NCI-H2227 treated with DMSO at 0.1 percent for 48 hours (cell line): Measurements from ENCODE around the gene ICAM3.
"Not testable (repeated sequence)": the region's sequence is repeated elsewhere in the genome, so short reads cannot be mapped to it uniquely, and the experiment has no call there.

Source experiments
- DNase-seq: peaks from one replicate; lab custom pipeline; 2025; lab: John Stamatoyannopoulos, UW

ICAM3 gene, protein sequence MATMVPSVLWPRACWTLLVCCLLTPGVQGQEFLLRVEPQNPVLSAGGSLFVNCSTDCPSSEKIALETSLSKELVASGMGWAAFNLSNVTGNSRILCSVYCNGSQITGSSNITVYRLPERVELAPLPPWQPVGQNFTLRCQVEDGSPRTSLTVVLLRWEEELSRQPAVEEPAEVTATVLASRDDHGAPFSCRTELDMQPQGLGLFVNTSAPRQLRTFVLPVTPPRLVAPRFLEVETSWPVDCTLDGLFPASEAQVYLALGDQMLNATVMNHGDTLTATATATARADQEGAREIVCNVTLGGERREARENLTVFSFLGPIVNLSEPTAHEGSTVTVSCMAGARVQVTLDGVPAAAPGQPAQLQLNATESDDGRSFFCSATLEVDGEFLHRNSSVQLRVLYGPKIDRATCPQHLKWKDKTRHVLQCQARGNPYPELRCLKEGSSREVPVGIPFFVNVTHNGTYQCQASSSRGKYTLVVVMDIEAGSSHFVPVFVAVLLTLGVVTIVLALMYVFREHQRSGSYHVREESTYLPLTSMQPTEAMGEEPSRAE

GRCh38 chr19:10339380-10339960, at the start of gene ICAM3:
ICAM3 (minus strand) TSS chr19:10339624; CDS start chr19:10339614, 10 bp downstream.
- no peak for DNase-seq

DNA sequence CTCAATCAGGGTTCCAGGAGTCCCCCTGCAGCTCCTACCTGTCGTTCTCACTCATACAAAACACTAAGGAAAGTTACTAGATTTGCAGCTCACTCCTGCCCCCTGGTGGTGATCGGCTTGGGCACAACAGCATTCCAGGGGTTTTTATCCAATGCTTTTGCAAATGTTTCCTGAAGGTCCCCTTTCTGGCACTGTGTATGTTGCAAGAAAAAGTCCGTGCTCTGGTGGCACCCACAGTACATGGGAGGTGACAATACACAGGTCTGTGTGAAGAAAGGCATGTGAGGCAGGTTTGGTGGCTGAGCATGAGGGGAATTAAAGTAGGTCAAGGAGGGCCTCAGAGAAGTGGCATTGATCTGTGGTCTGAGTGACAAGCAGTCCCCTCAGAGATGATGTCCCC, 49.5 kb upstream of the ICAM3 start:
- peak; percentile 46 for DNase-seq

- no peak for DNase-seq
These were observed 45.2 kb upstream of the ICAM3 start for GRCh38 chr19:10384580-10384979.

GRCh38 chr19:10383223-10383499, 43.7 kb upstream of the ICAM3 start:
- not testable (repeated sequence) for DNase-seq

- peak; percentile 94 for DNase-seq
These were observed 41.1 kb upstream of the ICAM3 start, which contains the start of gene TYK2 for GRCh38 chr19:10380313-10381102. TYK2 (minus strand) TSS chr19:10380572; CDS start chr19:10378406, 2,166 bp downstream.

- DNase-seq, result no peak
These were observed 40.5 kb upstream of the ICAM3 start for GRCh38 chr19:10379880-10380312.

GRCh38 chr19:10378124-10378523, 38.7 kb upstream of the ICAM3 start:
- DNase-seq, result no peak

GRCh38 chr19:10377140-10377640, 37.8 kb upstream of the ICAM3 start:
- not testable (repeated sequence) for DNase-seq

- DNase-seq, result no peak
These were observed 35.5 kb upstream of the ICAM3 start for GRCh38 chr19:10374931-10375330.

DNA sequence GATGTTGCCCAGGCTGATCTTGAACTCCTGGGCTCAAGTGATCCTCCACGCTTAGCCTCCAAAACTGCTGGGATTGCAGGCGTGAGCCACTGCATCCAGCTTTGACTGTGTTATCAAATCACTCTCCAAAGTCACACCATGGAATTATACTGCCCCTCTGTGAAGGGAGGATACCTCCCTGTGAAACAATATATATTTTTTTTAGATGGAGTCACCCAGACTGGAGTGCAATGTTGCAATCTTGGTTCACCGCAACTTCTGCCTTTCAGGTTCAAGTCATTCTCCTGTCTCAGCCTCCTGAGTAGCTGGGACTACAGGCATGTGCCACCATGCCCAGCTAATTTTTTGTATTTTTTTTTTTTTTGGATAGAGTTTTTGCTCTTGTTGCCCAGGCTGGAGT, 33.3 kb upstream of the ICAM3 start:
- DNase-seq, result no peak

GRCh38 chr19:10368101-10368803, 28.8 kb upstream of the ICAM3 start:
- no peak for DNase-seq

DNA sequence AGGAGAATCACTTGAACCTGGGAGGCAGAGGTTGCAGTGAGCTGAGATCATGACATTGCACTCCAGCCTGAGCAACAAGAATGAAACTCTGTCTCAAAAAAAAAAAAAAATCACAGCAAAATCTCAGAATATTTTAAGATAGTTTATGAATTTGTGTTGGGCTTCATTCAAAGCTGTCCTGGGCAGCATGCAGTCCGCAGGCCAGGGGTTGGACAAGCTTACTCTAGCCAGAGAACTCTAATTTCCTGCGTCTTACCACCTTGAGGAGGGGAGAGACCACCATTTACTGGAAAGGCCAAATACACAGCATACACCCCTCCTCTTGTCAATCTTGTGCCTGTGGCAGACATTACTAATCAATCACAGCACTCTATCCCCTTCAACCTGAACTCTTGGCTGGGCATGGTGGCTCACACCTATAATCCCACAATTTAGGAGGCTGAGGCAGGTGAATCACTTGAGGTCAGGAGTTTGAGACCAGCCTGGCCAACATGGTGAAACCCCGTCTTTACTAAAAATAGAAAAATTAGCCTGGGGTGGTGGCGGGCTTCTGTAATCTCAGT, 27.6 kb upstream of the ICAM3 start:
- not testable (repeated sequence) for DNase-seq

DNA sequence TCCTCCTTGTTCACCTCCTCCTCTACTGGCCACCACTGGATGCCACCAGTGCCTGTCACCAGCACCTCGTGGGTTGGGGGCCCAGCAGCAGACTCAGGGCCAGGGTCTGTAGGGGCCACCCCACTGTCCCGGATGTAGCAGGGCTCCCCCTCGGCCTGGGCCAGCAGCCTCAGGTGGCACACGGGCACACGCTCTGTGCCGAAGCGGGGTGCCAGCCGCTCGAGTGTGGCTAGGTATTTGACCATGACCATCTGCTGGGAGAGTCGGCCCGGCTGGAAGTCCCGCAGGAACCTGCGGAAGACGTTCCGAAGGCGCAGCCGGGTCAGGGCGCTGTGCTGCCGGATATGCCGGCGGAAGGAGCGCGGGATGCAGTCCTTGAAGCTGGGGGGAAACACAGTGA, 26.1 kb upstream of the ICAM3 start:
- no peak for DNase-seq

GRCh38 chr19:10364644-10365043, 25.2 kb upstream of the ICAM3 start:
- DNase-seq, result no peak

DNA sequence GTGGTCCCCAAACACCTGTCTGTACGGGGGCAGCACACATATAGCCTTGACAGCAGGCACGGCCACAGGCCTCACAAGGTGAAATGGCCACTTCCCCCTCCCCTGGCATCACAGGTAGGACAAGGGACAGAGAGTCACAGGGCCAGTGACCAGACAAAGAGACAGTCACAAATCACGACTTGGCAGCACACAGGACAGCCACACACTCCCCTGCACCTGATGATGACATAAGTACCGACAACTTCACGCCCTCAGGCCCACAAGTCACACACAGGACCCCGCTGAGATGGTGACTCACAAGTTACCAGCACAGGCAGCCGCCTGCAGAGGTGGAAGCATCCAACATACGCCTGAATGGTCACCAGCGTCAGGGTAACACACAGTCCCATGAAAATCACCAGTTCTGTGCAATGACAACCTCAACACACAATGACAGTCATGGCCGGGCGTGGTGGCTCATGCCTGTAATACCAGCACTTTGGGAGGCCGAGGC, 24.4 kb upstream of the ICAM3 start:
- DNase-seq, result no peak

DNA sequence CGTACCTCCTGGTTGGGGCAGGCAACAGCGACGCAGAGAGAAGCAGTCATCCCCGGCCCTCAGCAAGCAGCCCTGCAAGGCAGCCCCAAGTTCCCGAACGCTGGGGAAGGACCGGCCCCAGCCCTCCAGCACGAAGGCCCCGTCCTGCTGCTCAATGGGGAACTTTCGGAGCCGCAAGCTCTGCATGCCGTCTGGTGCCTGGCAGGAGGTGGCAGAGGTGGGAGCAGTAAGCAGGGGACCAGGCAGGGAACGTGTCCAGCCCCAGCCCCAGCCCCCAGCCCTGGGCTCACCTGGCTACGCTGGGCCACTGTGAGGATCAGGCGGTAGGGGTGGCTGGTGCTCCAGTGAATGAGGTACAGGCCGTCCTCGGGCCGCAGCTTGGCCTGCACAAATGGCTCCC, 22.8 kb upstream of the ICAM3 start:
- DNase-seq, result no peak

DNA sequence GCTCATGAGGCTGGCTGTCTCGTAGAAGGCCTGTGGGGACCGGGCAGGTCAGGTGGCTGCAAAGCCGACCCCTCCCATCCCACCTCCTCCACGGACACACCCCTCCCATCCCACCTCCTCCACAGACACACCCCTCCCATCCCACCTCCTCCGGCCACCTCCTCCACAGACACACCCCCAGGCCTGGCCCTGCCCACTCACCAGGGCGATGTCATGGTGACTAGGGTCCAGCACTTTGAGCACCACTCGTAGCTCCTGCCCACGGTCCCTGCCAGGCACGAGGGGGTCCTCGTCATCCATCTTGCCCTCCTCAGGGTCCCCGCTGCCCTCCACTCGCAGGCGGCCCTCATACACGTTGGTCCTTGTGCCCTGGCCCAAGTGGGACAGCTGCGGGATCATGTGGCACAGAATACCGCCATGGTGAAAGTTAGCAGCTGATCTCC, 22.2 kb upstream of the ICAM3 start:
- DNase-seq, result no peak

GRCh38 chr19:10356431-10356830, 17.0 kb upstream of the ICAM3 start:
- no peak for DNase-seq

DNA sequence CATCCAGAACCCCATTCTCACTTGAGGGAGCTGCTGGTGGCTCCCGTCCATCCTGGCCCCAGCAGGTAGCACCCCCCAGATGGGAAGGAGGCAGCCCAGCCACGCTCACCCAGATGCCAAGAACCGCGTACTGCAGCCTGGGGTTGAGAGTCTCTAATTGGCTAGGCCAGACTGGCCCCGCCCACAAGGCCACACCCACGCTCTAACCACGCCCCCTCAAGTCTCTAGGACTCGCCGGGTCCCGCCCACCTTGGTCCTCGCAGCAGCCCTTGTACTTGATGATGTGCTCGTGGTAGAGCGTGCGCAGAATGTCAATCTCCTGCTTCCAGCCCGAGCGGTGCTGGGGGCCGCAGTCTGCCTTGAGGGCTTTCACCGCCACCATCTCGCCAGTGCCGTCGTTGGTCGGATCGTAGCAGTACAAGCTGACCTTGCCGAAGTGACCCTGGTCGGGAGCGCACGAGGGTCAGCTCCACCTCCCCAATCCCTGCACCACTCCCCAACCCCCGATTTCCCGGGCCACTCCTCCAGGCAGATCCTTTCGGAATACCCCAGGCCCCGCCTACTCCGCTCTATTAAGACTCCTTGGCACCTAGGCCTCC, 14.5 kb upstream of the ICAM3 start:
- no peak for DNase-seq

GRCh38 chr19:10352764-10353671, 13.6 kb upstream of the ICAM3 start:
- no peak for DNase-seq
